NT2/D1 (cell line): ENCODE results near the gene TACC3.

Source experiments
- SUZ12 ChIP-seq: IDR thresholded peaks from 2 replicates; pipeline ENCODE4 v1.6.1; 2011; ENCODE audit not compliant: insufficient read length, insufficient read depth; ENCODE audit errors: extremely low read depth
- YY1 ChIP-seq: IDR thresholded peaks from 2 replicates; pipeline ENCODE4 v1.6.1; 2011; ENCODE audit not compliant: insufficient read length, insufficient read depth
- ZNF274 ChIP-seq: IDR thresholded peaks from 2 replicates; pipeline ENCODE4 v1.6.1; 2011; ENCODE audit warnings: mild to moderate bottlenecking, low read depth, low read length

DNA sequence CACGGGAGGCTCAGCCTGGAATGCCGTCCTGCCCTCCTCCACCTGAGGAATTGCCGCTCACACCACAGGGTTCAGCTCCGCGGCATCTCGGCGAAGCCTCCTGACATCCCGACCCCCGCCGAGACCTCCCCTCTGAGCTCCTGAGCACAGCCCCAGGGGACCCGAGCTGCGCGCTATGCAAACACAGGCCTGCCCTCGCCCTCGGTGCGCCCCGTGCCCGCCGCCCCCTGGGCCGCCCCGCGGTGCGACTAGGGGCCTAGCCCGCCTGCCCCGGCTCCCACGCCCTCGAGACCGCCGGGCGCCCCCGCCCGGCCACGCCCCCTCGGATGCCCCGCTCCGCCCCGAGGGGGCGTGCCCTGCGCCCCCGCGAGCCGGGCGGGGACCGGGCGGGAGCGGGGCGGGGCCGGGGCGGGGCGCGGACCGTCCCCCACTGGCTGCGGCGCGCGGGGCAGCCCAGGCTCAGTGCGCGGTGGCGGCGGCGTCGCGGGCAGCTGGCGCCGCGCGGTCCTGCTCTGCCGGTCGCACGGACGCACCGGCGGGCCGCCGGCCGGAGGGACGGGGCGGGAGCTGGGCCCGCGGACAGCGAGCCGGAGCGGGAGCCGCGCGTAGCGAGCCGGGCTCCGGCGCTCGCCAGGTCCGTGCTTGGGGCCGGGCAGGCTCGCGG, 71.6 kb downstream of the TACC3 start, which contains the start of gene FGFR3:
- TF ChIP-seq YY1 (no peak), ZNF274 (no peak), SUZ12 (no peak)
